ENCODE measurements around the gene AOC2. TPM values are rescaled to one million over a fixed set of nuclear protein-coding genes. Genes with fewer than 3 reads are reported as not detected.

AOC2 gene
- total RNA-seq (0.28 TPM), polyA plus RNA-seq (1.1 TPM)
- long read RNA-seq, donor 1: 0 reads
- long read RNA-seq, donor 2: 0 reads
- long read RNA-seq, donor 3: 0 reads
- long read RNA-seq, donor 4: 0 reads
- long read RNA-seq, donor 5: 0 reads
- long read RNA-seq, donor 6: 0 reads
- long read RNA-seq, donor 7, partial matches to known transcripts: 0 of 1 reads
- long read RNA-seq, donor 7, other reads (novel, unspliced or antisense): 0 of 1 reads
- long read RNA-seq, donor 8: 0 reads
- long read RNA-seq, donor 9: 0 reads
- long read RNA-seq, donor 10: 0 reads

GRCh38 chr17:42844271-42844670 is at the start of gene AOC2:
Gene AOC2 (plus strand): TSS chr17:42844580. CDS start chr17:42844627, 47 bp downstream.
- Histone ChIP-seq H3K27ac (ENCODE audit: low read depth in 1 of 2, low read length in 1 of 2) (no peak within 1 kb of the TSS), H3K27me3 (ENCODE audit: control insufficient read depth in 2 of 2, insufficient read depth in 1 of 2, low read length in 1 of 2) (peaks cover 0 to 4% of the 10 kb centered on the region in 2 donors), H3K36me3 (ENCODE audit: control insufficient read depth in 2 of 2, insufficient read depth in 2 of 2, low read length in 1 of 2) (peaks cover 48 to 56% of the 10 kb centered on the region in 2 donors), H3K4me1 (ENCODE audit: control insufficient read depth in 2 of 2, insufficient read depth in 2 of 2, low read length in 2 of 2) (no peaks in the 10 kb centered on the region), H3K4me3 (ENCODE audit: low read length in 2 of 2) (no peak within 1 kb of the TSS), H3K9me3 (ENCODE audit: control insufficient read depth in 2 of 2, insufficient read depth in 1 of 2, low read length in 1 of 2) (no peaks in the 10 kb centered on the region)
- DNase-seq (ENCODE audit: low read depth in 6 of 9, low spot score in 9 of 9): no peak
- 83% methylated on average over 4 of the region's 4 CpGs for WGBS

GRCh38 chr17:42795061-42795460 is 49.3 kb upstream of the AOC2 start:
- Histone ChIP-seq H3K4me1 (ENCODE audit: control insufficient read depth in 2 of 2, insufficient read depth in 2 of 2, low read length in 2 of 2) (peaks cover 10 to 22% of the 10 kb centered on the region in 2 donors), H3K27ac (ENCODE audit: low read depth in 1 of 2, low read length in 1 of 2) (no peak overlapping the region)
- 33% methylated on average over 4 of the region's 4 CpGs for WGBS

GRCh38 chr17:42795465-42795864 is 48.9 kb upstream of the AOC2 start:
- peaks cover 4 to 8% of the 10 kb centered on the region in 2 donors for H3K36me3 ChIP-seq (ENCODE audit: control insufficient read depth in 2 of 2, insufficient read depth in 2 of 2, low read length in 1 of 2)
- H3K27me3 ChIP-seq (ENCODE audit: control insufficient read depth in 2 of 2, insufficient read depth in 1 of 2, low read length in 1 of 2): peaks cover 0 to 4% of the 10 kb centered on the region in 2 donors
- no peak for DNase-seq (ENCODE audit: low read depth in 6 of 9, low spot score in 9 of 9)
- no peaks in the 10 kb centered on the region for H3K9me3 ChIP-seq (ENCODE audit: control insufficient read depth in 2 of 2, insufficient read depth in 1 of 2, low read length in 1 of 2)
- WGBS: 97% methylated on average over 10 of the region's 10 CpGs
- no peak overlapping the region for H3K4me3 ChIP-seq (ENCODE audit: low read length in 2 of 2)
- H3K4me1 ChIP-seq (ENCODE audit: control insufficient read depth in 2 of 2, insufficient read depth in 2 of 2, low read length in 2 of 2): peaks cover 10 to 22% of the 10 kb centered on the region in 2 donors
- H3K27ac ChIP-seq (ENCODE audit: low read depth in 1 of 2, low read length in 1 of 2): no peak overlapping the region

More at GRCh38 chr17:42795061-42795460, 49.3 kb upstream of the AOC2 start:
- no peak overlapping the region for H3K4me3 ChIP-seq (ENCODE audit: low read length in 2 of 2)
- no peaks in the 10 kb centered on the region for H3K9me3 ChIP-seq (ENCODE audit: control insufficient read depth in 2 of 2, insufficient read depth in 1 of 2, low read length in 1 of 2)
- no peak for DNase-seq (ENCODE audit: low read depth in 6 of 9, low spot score in 9 of 9)
- peaks cover 4 to 8% of the 10 kb centered on the region in 2 donors for H3K36me3 ChIP-seq (ENCODE audit: control insufficient read depth in 2 of 2, insufficient read depth in 2 of 2, low read length in 1 of 2)
- H3K27me3 ChIP-seq (ENCODE audit: control insufficient read depth in 2 of 2, insufficient read depth in 1 of 2, low read length in 1 of 2): peaks cover 2 to 4% of the 10 kb centered on the region in 2 donors

- WGBS: 98% methylated on average over 18 of the region's 18 CpGs
Observed at GRCh38 chr17:42796066-42796758, 48.2 kb upstream of the AOC2 start.

GRCh38 chr17:42797067-42798007 is 47.0 kb upstream of the AOC2 start:
- 95% methylated on average over 10 of the region's 10 CpGs for WGBS
- peaks cover 4 to 8% of the 10 kb centered on the region in 2 donors for H3K36me3 ChIP-seq (ENCODE audit: control insufficient read depth in 2 of 2, insufficient read depth in 2 of 2, low read length in 1 of 2)
- H3K4me3 ChIP-seq (ENCODE audit: low read length in 2 of 2): peak overlapping the region; percentile 88 to 95
- H3K27ac ChIP-seq (ENCODE audit: low read depth in 1 of 2, low read length in 1 of 2): no peak overlapping the region
- no peak for DNase-seq (ENCODE audit: low read depth in 6 of 9, low spot score in 9 of 9)
- H3K9me3 ChIP-seq (ENCODE audit: control insufficient read depth in 2 of 2, insufficient read depth in 1 of 2, low read length in 1 of 2): no peaks in the 10 kb centered on the region
- H3K27me3 ChIP-seq (ENCODE audit: control insufficient read depth in 2 of 2, insufficient read depth in 1 of 2, low read length in 1 of 2): no peaks in the 10 kb centered on the region
- H3K4me1 ChIP-seq (ENCODE audit: control insufficient read depth in 2 of 2, insufficient read depth in 2 of 2, low read length in 2 of 2): peaks cover 10 to 22% of the 10 kb centered on the region in 2 donors

More at GRCh38 chr17:42796066-42796758, 48.2 kb upstream of the AOC2 start:
- Histone ChIP-seq H3K27me3 (ENCODE audit: control insufficient read depth in 2 of 2, insufficient read depth in 1 of 2, low read length in 1 of 2) (no peaks in the 10 kb centered on the region), H3K4me1 (ENCODE audit: control insufficient read depth in 2 of 2, insufficient read depth in 2 of 2, low read length in 2 of 2) (peaks cover 10 to 22% of the 10 kb centered on the region in 2 donors), H3K36me3 (ENCODE audit: control insufficient read depth in 2 of 2, insufficient read depth in 2 of 2, low read length in 1 of 2) (peaks cover 4 to 8% of the 10 kb centered on the region in 2 donors), H3K9me3 (ENCODE audit: control insufficient read depth in 2 of 2, insufficient read depth in 1 of 2, low read length in 1 of 2) (no peaks in the 10 kb centered on the region), H3K27ac (ENCODE audit: low read depth in 1 of 2, low read length in 1 of 2) (no peak overlapping the region), H3K4me3 (ENCODE audit: low read length in 2 of 2) (no peak overlapping the region)
- DNase-seq (ENCODE audit: low read depth in 6 of 9, low spot score in 9 of 9): no peak

GRCh38 chr17:42798011-42798382 is 46.4 kb upstream of the AOC2 start:
- H3K9me3 ChIP-seq (ENCODE audit: control insufficient read depth in 2 of 2, insufficient read depth in 1 of 2, low read length in 1 of 2): no peaks in the 10 kb centered on the region
- no peak for DNase-seq (ENCODE audit: low read depth in 6 of 9, low spot score in 9 of 9)
- whole genome bisulfite sequencing: 29% methylated on average over 10 of the region's 10 CpGs
- peaks cover 4 to 8% of the 10 kb centered on the region in 2 donors for H3K36me3 ChIP-seq (ENCODE audit: control insufficient read depth in 2 of 2, insufficient read depth in 2 of 2, low read length in 1 of 2)
- H3K27ac ChIP-seq (ENCODE audit: low read depth in 1 of 2, low read length in 1 of 2): no peak overlapping the region
- H3K4me1 ChIP-seq (ENCODE audit: control insufficient read depth in 2 of 2, insufficient read depth in 2 of 2, low read length in 2 of 2): peaks cover 10 to 22% of the 10 kb centered on the region in 2 donors
- peak overlapping the region; percentile 88 to 95 for H3K4me3 ChIP-seq (ENCODE audit: low read length in 2 of 2)
- peaks cover 0 to 2% of the 10 kb centered on the region in 2 donors for H3K27me3 ChIP-seq (ENCODE audit: control insufficient read depth in 2 of 2, insufficient read depth in 1 of 2, low read length in 1 of 2)

- peak within 1 kb of the TSS; percentile 88 to 95 for H3K4me3 ChIP-seq (ENCODE audit: low read length in 2 of 2)
- H3K27me3 ChIP-seq (ENCODE audit: control insufficient read depth in 2 of 2, insufficient read depth in 1 of 2, low read length in 1 of 2): peaks cover 0 to 2% of the 10 kb centered on the region in 2 donors
- peaks cover 4 to 8% of the 10 kb centered on the region in 2 donors for H3K36me3 ChIP-seq (ENCODE audit: control insufficient read depth in 2 of 2, insufficient read depth in 2 of 2, low read length in 1 of 2)
- peaks cover 10 to 22% of the 10 kb centered on the region in 2 donors for H3K4me1 ChIP-seq (ENCODE audit: control insufficient read depth in 2 of 2, insufficient read depth in 2 of 2, low read length in 2 of 2)
- H3K27ac ChIP-seq (ENCODE audit: low read depth in 1 of 2, low read length in 1 of 2): peak within 1 kb of the TSS in 1 of 2 donors; percentile 43
- DNase-seq (ENCODE audit: low read depth in 6 of 9, low spot score in 9 of 9): peak; percentile 30 to 81 (median 55)
- no peaks in the 10 kb centered on the region for H3K9me3 ChIP-seq (ENCODE audit: control insufficient read depth in 2 of 2, insufficient read depth in 1 of 2, low read length in 1 of 2)
- 29% methylated on average over 66 of the region's 66 CpGs for WGBS
Observed at GRCh38 chr17:42798383-42799380, 45.7 kb upstream of the AOC2 start, which contains the start of the genes CNTD1 and COA3. Gene CNTD1 (plus strand): TSS chr17:42798861. CDS start chr17:42799068, 207 bp downstream. Gene COA3 (minus strand): TSS chr17:42798704. CDS start chr17:42798681, 23 bp downstream.

Data from thymus (tissue), 14 donors.